ENCODE data around the gene C17orf67.

- TF ChIP-seq POLR2AphosphoS5 (IDR thresholded peaks at IDR 0.05) (no peak), CTCF (IDR thresholded peaks at IDR 0.05) (no peak)
Measured at GRCh38 chr17:56867948-56868376, 34.2 kb upstream of the C17orf67 start.
